GM12874 (cell line): ENCODE data around the gene ACTR3.

ENCODE experiments used
- CTCF ChIP-seq: IDR thresholded peaks from 2 replicates; pipeline ENCODE4 v1.5.1; 2011; ENCODE audit warnings: low read depth, mild to moderate bottlenecking, control low read depth, low read length, moderate library complexity; ENCODE audit not compliant: insufficient read depth

The ACTR3 gene

GRCh38 chr2:114011713-114012112 lies 121.8 kb downstream of the ACTR3 start:
- no peak for TF ChIP-seq CTCF
